Measurements from ENCODE around the gene FXYD6. TPM values are rescaled to one million over a fixed set of nuclear protein-coding genes. Genes with fewer than 3 reads are reported as not detected.
A peak's percentile ranks its signal among the peaks of the same experiment; 100 is the strongest.

Gene FXYD6
- total RNA-seq, 1 experiment from 2014 or later: not detected

DNA sequence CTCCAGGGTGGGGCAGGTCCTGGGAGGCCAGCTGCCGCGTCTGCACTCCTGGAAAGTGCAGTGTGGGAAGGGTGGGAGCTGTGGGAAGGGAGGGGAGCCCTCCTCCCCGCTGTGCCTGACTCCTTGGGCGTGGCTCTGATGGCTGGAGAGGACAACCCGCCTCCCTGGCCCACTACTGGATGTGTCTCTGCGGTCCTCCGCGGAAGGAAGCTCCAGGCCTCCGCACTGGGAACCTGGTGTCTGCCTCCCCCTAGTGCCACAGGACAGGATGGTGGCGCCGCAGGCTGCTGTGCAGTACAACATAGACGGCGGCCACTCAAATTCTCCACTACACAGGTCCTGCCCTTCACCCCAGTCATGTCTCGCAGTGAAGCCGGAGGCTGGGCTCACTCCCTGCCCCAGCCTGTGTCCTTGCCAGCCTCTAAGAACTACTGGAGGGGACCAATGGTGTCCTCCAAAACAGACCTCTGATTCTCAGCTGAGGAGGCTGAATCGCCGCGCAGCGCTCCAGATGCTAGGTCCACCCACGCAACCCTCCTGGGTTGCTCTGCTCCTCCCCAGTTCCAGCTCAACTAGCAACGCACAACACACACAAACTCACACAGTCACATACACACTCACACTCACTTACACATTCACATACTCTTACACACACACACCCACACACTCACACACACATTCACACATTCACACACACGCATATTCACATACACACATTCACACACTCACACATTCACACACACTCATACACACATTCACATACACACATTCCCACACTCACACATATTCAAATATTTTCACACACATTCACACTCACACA is 67.0 kb downstream of the FXYD6 start:
- Histone ChIP-seq H3K27me3 (0 out of 2 replicates have a peak, but pooled peaks cover 6% of the 10 kb centered on the region), H3K4me3 (no peak overlapping the region), H3K9me3 (no peaks in the 10 kb centered on the region), H3K36me3 (no peaks in the 10 kb centered on the region)
- DNase-seq: peak; percentile 63

DNA sequence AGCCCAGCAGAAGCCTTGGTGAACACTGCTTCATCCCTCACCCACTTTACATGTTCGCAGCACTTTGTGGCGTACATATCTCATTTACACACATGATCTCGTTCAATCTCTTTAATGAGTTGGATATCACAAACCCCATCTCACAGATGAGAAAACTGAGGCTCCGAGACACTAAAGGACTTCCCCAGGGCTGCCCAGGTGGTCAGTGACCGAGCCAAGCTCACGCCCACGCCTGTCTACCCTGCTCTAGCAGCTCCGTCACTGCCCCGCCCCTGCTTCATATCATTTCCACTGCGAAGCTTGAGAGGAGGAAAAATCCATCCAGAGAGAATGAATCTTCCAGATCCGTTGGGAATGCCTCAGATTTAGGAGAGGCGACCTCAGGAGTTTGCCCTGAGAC is 67.7 kb downstream of the FXYD6 start:
- Histone ChIP-seq H3K4me3 (no peak overlapping the region), H3K36me3 (no peaks in the 10 kb centered on the region), H3K27me3 (0 out of 2 replicates have a peak, but pooled peaks cover 6% of the 10 kb centered on the region), H3K9me3 (no peaks in the 10 kb centered on the region)
- no peak for DNase-seq

DNA sequence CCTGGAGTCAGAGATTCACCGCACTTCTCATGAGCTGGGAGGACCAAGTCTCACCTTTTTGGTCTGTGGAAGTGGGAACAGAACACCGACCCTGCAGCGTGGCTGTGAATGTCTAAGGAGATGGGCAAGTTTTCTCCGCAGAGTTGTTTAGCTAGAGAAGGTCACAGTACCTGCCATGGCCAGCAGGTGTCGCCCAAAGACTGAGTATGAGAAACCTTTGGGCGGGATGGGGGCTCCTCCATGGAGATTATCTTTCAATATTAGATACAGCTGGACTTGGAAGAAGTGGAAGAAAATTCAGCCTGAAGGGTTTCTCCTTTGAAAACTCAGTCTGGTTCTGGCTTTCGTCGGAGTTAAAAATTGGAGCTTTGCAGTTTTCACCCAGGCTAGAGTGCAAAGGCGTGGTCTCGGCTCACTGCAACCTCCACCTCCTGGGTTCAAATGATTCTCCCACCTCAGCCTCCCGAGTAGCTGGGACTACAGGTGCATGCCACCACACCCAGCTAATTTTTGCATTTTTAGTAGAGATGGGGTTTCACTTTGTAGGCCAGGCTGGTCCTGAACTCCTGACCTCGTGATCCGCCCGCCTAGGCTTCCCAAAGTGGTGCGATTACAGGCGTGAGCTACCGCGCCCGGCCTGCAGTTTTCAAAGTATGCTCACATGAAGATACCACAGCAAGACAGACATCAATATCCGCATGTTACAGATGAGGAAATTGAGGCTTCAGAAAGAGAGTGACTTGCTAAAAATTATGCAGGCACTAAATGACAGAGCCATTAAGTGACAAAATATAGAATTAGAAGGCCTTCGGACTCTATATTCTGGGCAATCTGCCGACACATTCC is 68.8 kb downstream of the FXYD6 start:
- H3K27me3 ChIP-seq: 0 out of 2 replicates have a peak, but pooled peaks cover 6% of the 10 kb centered on the region
- H3K4me3 ChIP-seq: no peak overlapping the region
- H3K9me3 ChIP-seq: no peaks in the 10 kb centered on the region
- peak; percentile 35 for DNase-seq
- no peaks in the 10 kb centered on the region for H3K36me3 ChIP-seq

DNA sequence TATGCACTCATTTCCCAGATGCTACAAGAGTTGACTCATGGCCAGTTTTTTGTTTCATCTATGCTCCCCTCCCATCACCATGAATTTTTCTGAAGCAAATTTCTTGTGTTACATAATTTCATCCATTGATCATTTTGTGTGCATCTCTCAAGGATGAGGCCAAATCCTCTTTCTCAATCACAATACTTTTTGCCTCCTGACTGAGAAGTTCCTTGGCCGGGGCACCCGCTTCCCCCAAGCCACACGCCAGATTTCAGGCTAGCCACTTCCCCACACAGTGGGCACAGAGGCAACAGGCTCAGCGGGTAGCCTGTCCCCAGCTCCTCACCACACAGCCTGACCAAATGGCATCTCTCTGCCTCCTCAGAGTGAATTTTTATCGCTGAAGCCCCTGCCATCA is 69.6 kb downstream of the FXYD6 start:
- no peaks in the 10 kb centered on the region for H3K36me3 ChIP-seq
- no peak for DNase-seq
- no peaks in the 10 kb centered on the region for H3K9me3 ChIP-seq
- H3K27me3 ChIP-seq: 0 out of 2 replicates have a peak, but pooled peaks cover 6% of the 10 kb centered on the region
- H3K4me3 ChIP-seq: no peak overlapping the region

DNA sequence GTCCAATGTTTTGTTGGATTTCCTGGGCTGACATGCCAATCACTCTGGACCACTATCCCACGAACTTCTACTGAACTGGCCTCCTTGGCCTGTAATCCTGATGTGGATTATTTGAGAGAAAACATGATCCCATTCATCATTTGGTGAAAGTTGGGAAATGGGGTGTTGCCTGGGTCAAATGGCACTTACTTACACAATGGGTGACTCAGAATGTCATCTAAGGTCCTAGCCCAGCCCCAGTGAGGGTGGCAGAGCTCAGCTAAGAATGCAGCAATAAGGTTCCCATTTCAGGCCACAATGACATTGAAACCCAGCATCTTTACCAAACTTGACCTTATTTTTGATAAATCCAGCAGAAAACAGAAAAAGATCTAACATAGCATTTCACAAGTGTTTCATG is 71.4 kb downstream of the FXYD6 start:
- Histone ChIP-seq H3K4me3 (no peak overlapping the region), H3K27me3 (peaks cover 12% of the 10 kb centered on the region), H3K9me3 (no peaks in the 10 kb centered on the region), H3K36me3 (no peaks in the 10 kb centered on the region)
- DNase-seq: no peak

DNA sequence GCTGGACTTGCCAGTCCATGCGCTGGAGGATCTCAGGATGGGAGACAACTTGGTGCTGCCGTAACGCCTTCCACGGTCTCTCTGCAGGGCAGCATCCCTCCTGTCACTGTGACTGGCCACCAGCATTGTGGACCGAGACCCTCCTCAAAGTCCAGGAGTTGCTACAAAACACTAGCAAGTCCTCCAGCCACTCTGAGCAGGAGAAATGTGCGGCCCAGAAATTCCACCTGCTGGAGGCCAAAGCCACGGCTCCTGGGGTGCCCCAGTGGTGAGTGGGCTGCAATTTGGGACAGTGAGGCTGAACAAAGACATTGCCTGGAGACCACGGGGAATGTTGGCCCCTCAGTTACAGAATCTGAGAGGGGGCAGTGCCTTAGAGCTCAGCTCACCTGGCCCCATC is 72.6 kb downstream of the FXYD6 start:
- H3K36me3 ChIP-seq: no peaks in the 10 kb centered on the region
- H3K27me3 ChIP-seq: peaks cover 10% of the 10 kb centered on the region
- no peak for DNase-seq
- H3K4me3 ChIP-seq: no peak overlapping the region
- no peaks in the 10 kb centered on the region for H3K9me3 ChIP-seq

DNA sequence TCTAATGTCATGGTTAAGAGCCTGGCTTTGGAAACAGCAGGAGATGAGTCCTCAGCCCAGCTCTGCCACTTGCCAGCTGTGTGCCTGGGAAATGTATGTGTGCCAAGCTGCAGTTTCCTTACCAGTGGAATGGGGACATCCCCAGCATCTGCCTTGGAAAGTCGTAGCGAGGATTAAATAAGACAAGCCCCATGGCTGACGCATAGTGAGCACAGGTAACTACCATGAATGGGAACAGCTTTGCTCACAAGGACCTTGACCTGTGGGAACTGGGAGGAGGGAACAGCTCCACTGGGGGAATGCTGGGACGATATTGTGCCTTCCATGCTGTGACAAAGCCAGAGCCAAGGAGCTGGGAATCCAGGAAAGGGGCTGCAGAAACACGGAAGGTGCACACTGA is 76.8 kb downstream of the FXYD6 start:
- H3K27me3 ChIP-seq: peaks cover 26% of the 10 kb centered on the region
- no peaks in the 10 kb centered on the region for H3K9me3 ChIP-seq
- DNase-seq: no peak
- H3K36me3 ChIP-seq: no peaks in the 10 kb centered on the region
- H3K4me3 ChIP-seq: no peak overlapping the region

DNA sequence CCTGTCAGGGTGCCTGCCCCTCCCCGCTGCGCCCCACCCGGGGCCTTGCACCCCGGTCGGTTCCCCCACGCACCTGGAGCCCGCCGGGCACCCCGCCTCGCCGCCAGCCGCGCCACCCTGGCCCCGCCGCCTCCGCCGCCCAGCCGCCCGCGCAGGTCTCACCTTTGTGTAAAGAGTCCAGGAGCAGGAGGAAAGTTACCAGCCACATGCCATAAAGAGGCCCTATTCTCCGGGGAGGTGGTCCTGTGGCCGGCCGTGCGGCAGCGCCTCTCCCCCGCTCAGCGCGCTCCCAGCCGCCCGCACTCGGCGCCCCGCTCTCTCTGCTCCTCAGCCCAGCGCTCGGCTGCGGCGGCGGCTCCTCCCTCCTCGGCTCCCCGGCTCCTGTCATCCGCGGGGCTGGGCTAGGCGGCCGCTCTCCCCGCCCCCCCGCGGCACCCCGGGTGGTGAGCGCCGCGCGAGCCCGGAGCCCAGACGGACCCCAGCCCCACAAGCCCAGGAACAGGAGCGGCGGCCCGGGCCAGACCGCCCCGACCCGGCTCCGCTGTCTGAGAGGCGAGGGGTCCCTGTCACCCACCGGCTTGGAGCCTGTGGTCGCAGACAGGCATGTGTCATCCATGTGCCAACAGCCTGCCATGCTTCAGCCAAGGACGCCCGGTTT is 79.5 kb downstream of the FXYD6 start, which contains the start of gene DSCAML1:
TSS of gene DSCAML1 (minus strand) at position 345 of the 658 bp plus-strand sequence. CDS start at position 208, 137 bp downstream.
- Histone ChIP-seq H3K27me3 (peaks cover 30% of the 10 kb centered on the region), H3K9me3 (no peaks in the 10 kb centered on the region), H3K4me3 (no peak within 1 kb of the TSS), H3K36me3 (no peaks in the 10 kb centered on the region)
- no peak for DNase-seq

DNA sequence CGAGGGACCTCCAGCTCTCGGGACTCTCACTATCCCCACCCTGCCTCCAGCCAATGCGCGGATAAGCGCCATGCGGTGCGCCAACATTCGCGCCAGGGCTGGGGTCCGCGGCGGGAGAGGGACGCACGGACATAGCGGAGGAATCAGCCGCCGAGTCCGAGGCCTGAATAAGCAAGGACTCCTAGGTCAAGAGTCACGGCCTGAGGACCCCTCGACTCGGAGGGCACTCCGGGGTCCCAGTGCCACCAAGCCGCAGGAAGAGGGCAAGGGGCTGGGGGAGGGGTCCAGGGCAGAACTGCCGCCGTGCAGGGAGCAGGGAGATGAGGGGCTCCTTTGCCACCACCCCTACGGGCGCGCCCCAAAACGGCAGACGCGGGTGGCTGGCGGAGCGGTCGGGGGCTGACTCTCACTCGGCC is 80.0 kb downstream of the FXYD6 start:
- no peak for DNase-seq
- H3K27me3 ChIP-seq: peaks cover 30% of the 10 kb centered on the region
- no peaks in the 10 kb centered on the region for H3K9me3 ChIP-seq
- no peaks in the 10 kb centered on the region for H3K36me3 ChIP-seq
- H3K4me3 ChIP-seq: no peak overlapping the region

DNA sequence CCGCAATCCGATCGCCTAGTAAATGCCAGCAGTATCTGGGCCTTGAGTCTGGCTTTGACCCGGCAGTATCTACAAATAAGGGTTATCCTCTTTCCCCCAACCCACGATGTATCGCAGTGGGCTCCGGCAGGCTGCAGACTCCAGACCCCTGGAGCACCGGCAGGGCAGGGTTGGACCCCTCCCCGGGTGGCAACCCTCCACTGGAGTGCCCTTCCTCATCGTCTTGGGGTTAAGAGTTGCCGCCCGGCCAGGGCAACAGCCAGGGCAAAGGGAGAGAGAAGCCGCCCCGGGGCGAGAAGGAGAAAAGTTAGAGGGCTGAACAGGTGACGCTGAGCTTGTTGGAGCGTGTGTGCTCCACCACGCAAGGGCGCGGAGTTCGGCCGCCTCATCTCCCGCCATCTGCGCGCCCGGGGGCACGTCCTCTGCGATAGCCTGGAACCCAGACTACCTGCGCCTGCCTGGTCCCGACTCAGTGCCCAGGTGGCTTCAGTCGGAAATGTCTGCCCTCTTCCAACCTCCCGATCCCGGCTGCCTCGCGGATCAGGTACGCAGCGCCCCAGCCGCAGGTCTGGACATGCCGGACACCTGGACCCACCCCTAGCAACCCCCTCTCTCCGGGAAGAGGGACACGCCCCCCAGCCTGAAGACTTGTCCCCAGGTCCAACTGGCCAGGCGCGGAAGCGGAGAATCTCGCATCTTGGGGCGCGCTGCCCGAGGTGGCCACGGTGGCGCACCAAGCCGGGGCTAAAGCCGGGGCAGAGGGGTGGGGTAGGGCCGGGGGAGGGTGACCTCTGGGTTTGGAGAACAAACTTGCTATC is 80.6 kb downstream of the FXYD6 start:
- Histone ChIP-seq H3K27me3 (peaks cover 26% of the 10 kb centered on the region), H3K4me3 (no peak overlapping the region), H3K36me3 (no peaks in the 10 kb centered on the region), H3K9me3 (no peaks in the 10 kb centered on the region)
- DNase-seq: no peak

DNA sequence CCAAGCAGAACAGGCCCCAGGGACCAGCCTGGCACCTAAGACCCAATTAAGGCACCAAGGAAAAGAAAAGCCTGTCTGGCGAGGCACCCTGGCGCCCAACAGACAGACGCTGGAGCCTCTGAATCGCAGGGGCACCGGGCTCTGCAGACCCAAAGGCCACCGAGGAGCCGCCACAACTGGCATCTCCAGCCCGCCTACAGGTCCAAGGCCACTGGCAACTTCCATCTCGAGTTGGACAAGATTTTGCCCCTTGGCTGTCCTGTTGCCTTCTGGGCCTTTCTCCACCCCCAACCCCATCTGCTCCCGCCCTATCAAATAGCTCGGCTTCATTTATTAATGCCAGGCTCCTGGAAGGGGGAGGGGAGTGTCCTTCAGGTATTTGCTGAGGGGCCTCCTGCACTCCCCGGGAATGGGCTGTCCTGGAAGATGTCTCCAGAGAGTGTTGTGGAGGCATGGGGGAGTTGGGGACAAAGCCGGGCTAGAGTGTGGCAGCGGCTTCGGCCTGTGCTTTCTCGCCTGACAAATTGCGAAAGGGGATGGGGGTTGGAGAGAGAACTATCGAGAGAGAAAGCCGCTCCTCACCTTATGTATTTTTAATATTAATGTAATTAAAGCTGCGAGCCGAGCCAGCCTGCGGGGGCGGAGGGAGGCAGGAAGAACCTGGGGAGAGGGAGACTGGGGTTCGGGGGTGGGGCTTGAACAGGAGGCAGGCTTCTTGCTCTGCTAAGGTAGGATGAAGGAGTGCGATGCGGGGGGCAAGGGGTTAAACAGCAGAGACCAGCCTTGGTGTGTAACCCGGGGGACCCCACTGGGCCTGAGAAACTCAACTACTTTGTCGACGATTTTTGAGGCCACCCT is 81.5 kb downstream of the FXYD6 start:
- Histone ChIP-seq H3K4me3 (no peak overlapping the region), H3K27me3 (peaks cover 21% of the 10 kb centered on the region), H3K9me3 (no peaks in the 10 kb centered on the region), H3K36me3 (no peaks in the 10 kb centered on the region)
- DNase-seq: no peak

DNA sequence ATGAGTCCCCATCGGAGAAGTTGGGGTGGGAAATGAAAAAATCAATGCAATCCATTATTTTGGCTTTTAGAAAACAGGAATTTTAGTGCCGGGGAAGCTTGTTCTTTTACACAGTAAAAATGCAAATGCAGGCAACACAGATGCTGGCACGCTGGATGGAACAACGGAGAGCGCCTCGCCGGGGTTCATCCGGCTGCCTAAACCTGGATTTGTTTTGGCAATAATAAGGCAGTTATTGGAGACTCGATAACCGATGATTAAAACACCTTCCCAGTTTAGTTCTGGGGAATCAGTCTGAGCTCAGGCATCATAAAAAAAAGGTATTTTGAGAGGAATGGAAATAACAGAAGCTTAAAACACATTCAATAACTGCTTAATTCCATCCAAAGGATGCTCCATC is 82.3 kb downstream of the FXYD6 start:
- no peaks in the 10 kb centered on the region for H3K36me3 ChIP-seq
- H3K27me3 ChIP-seq: peaks cover 21% of the 10 kb centered on the region
- H3K9me3 ChIP-seq: no peaks in the 10 kb centered on the region
- DNase-seq: no peak
- no peak overlapping the region for H3K4me3 ChIP-seq

DNA sequence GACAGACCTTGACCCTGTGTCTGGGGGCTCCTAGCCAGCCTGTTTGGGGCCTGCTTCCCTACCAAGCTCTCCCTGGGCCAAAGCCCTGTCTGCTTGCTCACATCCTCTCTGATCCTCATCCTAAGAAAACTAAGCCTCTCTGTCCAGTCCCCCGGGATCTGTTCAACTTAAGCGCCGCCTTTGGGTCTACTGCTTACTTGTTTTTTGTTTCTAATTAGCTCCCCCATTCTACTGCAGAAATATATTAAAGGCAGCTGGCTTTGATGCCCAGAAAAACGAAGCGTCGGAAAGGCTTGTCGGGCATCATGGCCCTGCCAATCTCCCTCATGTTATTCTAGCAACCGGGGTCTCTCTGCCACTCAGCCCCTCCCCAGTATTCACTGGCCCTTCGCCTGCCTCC is 82.9 kb downstream of the FXYD6 start:
- Histone ChIP-seq H3K36me3 (no peaks in the 10 kb centered on the region), H3K27me3 (peaks cover 18% of the 10 kb centered on the region), H3K4me3 (no peak overlapping the region), H3K9me3 (no peaks in the 10 kb centered on the region)
- DNase-seq: no peak

DNA sequence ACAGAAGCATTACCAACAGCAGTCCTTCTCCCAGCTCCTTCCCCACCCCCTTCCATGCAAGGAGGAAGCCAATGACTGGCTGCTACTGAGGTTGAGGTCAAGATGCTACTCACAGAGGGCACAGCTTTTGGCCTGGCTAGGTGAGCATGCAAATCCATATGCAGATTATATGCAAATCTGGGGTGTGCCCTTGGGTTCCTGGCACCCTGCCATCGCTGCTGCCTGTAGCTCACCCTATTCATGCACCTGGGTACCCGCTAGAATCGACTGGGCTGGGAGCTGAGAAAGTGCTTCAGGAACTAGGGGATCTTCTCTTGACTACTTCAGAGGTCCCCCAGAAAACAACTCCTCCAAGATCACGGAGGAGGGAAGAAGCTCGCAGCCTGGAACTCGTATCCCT is 83.5 kb downstream of the FXYD6 start:
- no peak for DNase-seq
- no peak overlapping the region for H3K4me3 ChIP-seq
- H3K9me3 ChIP-seq: no peaks in the 10 kb centered on the region
- H3K36me3 ChIP-seq: no peaks in the 10 kb centered on the region
- peaks cover 15% of the 10 kb centered on the region; the same call in 1 of the 2 replicates for H3K27me3 ChIP-seq

DNA sequence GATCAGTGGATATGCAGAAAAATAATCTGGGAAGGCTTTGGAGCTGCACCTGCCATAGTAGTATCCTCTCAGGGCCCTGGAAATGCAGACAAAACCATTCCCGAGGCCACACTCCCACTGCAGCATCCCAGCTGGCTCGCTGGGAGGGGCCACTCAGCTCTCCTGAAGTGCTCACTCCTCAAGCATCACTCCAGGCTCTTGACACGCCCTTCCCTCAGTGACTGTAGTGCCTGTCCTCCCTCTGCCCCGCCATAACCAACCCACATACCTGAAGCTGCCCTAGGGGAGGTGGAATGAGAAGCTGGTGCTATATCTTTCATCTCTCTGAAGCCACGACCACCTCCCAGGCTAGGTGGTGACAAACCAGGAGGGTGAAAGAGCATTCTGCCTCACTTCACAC is 84.2 kb downstream of the FXYD6 start:
- Histone ChIP-seq H3K9me3 (no peaks in the 10 kb centered on the region), H3K4me3 (no peak overlapping the region), H3K27me3 (peaks cover 15% of the 10 kb centered on the region; the same call in 1 of the 2 replicates), H3K36me3 (no peaks in the 10 kb centered on the region)
- no peak for DNase-seq

All from MG63 (cell line).